PFSK-1 (cell line): ENCODE data around the gene YPEL4.

Experiments
- FOXP2 ChIP-seq: optimal IDR thresholded peaks from 2 replicates; pipeline ENCODE3; 2011; ENCODE audit warnings: borderline replicate concordance, control low read depth, inconsistent platforms; ENCODE audit not compliant: insufficient read depth; ENCODE audit errors: extremely low read length, extremely low read depth
- POLR2AphosphoS5 ChIP-seq: IDR thresholded peaks from 2 replicates; pipeline ENCODE4 v1.6.1; 2012; ENCODE audit warnings: low read depth, mild to moderate bottlenecking, control low read depth, low read length, moderate library complexity
- SIN3A ChIP-seq: IDR thresholded peaks from 2 replicates; pipeline ENCODE4 v1.6.1; 2012; ENCODE audit warnings: mild to moderate bottlenecking, low read length, moderate library complexity, borderline replicate concordance; ENCODE audit not compliant: insufficient read depth
- TAF1 ChIP-seq: IDR thresholded peaks from 2 replicates; pipeline ENCODE4 v1.6.1; 2012; ENCODE audit warnings: low read length, control low read depth, borderline replicate concordance; ENCODE audit not compliant: insufficient read depth
- TF ChIP-seq, protein P1 (sequence below), 2 experiments: IDR thresholded peaks; 2 replicates each; pipeline versions ENCODE4 v1.6.1 to v1.8.0; 2011 to 2012; ENCODE audit warnings: low read depth in 2 of 2, low read length in 2 of 2, control low read depth in 1 of 2, inconsistent platforms in 1 of 2, mild to moderate bottlenecking in 1 of 2, moderate library complexity in 1 of 2; ENCODE audit not compliant: insufficient read depth in 1 of 2

DNA sequence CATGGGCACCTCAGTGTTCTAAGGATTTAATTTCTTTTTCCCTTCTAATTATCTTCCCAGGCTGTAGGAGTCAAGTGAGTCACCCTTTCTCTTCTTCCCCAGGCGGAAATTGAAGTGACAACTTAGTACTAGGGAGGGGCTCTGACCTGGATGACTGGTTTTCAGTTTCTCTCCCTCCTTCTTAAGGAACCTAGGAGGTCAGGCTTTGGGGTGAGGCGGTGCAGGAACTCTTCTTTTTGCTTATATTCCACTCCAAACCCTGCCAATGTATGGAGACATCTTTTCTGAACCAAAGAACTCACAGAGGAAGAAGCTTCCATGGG is 30.8 kb upstream of the YPEL4 start:
- TF ChIP-seq TAF1 (no peak), POLR2AphosphoS5 (no peak), SIN3A (no peak), FOXP2 (no peak)
- TF ChIP-seq, protein P1, sequence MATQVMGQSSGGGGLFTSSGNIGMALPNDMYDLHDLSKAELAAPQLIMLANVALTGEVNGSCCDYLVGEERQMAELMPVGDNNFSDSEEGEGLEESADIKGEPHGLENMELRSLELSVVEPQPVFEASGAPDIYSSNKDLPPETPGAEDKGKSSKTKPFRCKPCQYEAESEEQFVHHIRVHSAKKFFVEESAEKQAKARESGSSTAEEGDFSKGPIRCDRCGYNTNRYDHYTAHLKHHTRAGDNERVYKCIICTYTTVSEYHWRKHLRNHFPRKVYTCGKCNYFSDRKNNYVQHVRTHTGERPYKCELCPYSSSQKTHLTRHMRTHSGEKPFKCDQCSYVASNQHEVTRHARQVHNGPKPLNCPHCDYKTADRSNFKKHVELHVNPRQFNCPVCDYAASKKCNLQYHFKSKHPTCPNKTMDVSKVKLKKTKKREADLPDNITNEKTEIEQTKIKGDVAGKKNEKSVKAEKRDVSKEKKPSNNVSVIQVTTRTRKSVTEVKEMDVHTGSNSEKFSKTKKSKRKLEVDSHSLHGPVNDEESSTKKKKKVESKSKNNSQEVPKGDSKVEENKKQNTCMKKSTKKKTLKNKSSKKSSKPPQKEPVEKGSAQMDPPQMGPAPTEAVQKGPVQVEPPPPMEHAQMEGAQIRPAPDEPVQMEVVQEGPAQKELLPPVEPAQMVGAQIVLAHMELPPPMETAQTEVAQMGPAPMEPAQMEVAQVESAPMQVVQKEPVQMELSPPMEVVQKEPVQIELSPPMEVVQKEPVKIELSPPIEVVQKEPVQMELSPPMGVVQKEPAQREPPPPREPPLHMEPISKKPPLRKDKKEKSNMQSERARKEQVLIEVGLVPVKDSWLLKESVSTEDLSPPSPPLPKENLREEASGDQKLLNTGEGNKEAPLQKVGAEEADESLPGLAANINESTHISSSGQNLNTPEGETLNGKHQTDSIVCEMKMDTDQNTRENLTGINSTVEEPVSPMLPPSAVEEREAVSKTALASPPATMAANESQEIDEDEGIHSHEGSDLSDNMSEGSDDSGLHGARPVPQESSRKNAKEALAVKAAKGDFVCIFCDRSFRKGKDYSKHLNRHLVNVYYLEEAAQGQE (IDR thresholded peaks at IDR 0.05; ENCODE audit: insufficient read depth in 1 of 2, low read depth in 2 of 2, low read length in 2 of 2): no peak
